Camera-type eye (tissue), 1 donor: ENCODE results near the gene MS4A3. TPM values are rescaled to one million over a fixed set of nuclear protein-coding genes. Genes with fewer than 3 reads are reported as not detected.

ENCODE experiments used
- total RNA-seq: library from RNA; depleted of rRNA; stranded (reverse); fragments of >200 nt; gene quantifications from one replicate; pipeline ENCODE4 v1.2.3, GENCODE V29; 2014

MS4A3 gene
- total RNA-seq: 2.3 TPM

GRCh38 chr11:60056349-60056969, at the start of gene MS4A3:
TSS of gene MS4A3 (plus strand) at chr11:60056665. CDS start at chr11:60061161, 4,496 bp downstream.

GRCh38 chr11:60016881-60017280, 39.6 kb upstream of the MS4A3 start, which contains the start of gene OOSP4B:
TSS of gene OOSP4B (plus strand) at chr11:60017181.

GRCh38 chr11:60040109-60040508, 16.4 kb upstream of the MS4A3 start, which contains the start of gene OOSP2:
TSS of gene OOSP2 (plus strand) at chr11:60040409. CDS start at chr11:60040460, 51 bp downstream.

GRCh38 chr11:60088364-60088763, 31.9 kb downstream of the MS4A3 start, which contains the start of gene MS4A2:
TSS of gene MS4A2 (plus strand) at chr11:60088664. CDS start at chr11:60088766, 102 bp downstream.

Other genes with a start within 250 kb of the MS4A3 start
- 35.3 TPM for gene MRPL16, start 245.9 kb upstream of the MS4A3 start, total RNA-seq
- gene CBLIF, start 211.2 kb upstream of the MS4A3 start, total RNA-seq: not detected
- gene TCN1, start 190.2 kb upstream of the MS4A3 start, total RNA-seq: 11.8 TPM
- gene OOSP3, start 177.9 kb upstream of the MS4A3 start, total RNA-seq: not detected
- gene OOSP1, start 118.2 kb upstream of the MS4A3 start, total RNA-seq: not detected
- gene OOSP4A, start 92.6 kb upstream of the MS4A3 start, total RNA-seq: not detected
- not detected for gene OOSP4B, start 39.5 kb upstream of the MS4A3 start, total RNA-seq
- not detected for gene OOSP2, start 16.3 kb upstream of the MS4A3 start, total RNA-seq
- gene MS4A2, start 32.0 kb downstream of the MS4A3 start, total RNA-seq: 1.5 TPM
- gene MS4A6A, start 126.4 kb downstream of the MS4A3 start, total RNA-seq: 16.2 TPM
- gene MS4A4E, start 186.5 kb downstream of the MS4A3 start, total RNA-seq: 0.49 TPM
- 3.6 TPM for gene MS4A4A, start 224.0 kb downstream of the MS4A3 start, total RNA-seq